Activated T-cell treated with anti-CD3 and anti-CD28 coated beads, Interleukin-2, amount 50 U/mL, for 24 hours (primary cell): Measurements from ENCODE around the gene APOL1.
"Not testable (repeated sequence)": the region's sequence is repeated elsewhere in the genome, so short reads cannot be mapped to it uniquely, and the experiment has no call there.

Experiments
- DNase-seq: peaks from one replicate; pipeline ENCODE4 v3.0.0-alpha.2; 2020
- H3K27ac Mint-ChIP-seq: 2 replicates; pipeline ENCODE4 v1.8.0; 2020; ENCODE audit warnings: mild to moderate bottlenecking, mixed read lengths
- H3K27me3 Mint-ChIP-seq: 2 replicates; pipeline ENCODE4 v1.8.0; 2020; ENCODE audit warnings: mixed read lengths
- H3K36me3 Mint-ChIP-seq: 2 replicates; pipeline ENCODE4 v1.8.0; 2020; ENCODE audit warnings: low read depth, mixed read lengths
- H3K4me1 Mint-ChIP-seq: 2 replicates; pipeline ENCODE4 v1.8.0; 2020; ENCODE audit warnings: low read depth, mixed read lengths
- H3K4me3 Mint-ChIP-seq: 2 replicates; pipeline ENCODE4 v1.8.0; 2020; ENCODE audit warnings: mild to moderate bottlenecking, moderate library complexity, mixed read lengths
- H3K9me3 Mint-ChIP-seq: 2 replicates; pipeline ENCODE4 v1.8.0; 2020; ENCODE audit warnings: mixed read lengths

The APOL1 gene, protein sequence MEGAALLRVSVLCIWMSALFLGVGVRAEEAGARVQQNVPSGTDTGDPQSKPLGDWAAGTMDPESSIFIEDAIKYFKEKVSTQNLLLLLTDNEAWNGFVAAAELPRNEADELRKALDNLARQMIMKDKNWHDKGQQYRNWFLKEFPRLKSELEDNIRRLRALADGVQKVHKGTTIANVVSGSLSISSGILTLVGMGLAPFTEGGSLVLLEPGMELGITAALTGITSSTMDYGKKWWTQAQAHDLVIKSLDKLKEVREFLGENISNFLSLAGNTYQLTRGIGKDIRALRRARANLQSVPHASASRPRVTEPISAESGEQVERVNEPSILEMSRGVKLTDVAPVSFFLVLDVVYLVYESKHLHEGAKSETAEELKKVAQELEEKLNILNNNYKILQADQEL

DNA sequence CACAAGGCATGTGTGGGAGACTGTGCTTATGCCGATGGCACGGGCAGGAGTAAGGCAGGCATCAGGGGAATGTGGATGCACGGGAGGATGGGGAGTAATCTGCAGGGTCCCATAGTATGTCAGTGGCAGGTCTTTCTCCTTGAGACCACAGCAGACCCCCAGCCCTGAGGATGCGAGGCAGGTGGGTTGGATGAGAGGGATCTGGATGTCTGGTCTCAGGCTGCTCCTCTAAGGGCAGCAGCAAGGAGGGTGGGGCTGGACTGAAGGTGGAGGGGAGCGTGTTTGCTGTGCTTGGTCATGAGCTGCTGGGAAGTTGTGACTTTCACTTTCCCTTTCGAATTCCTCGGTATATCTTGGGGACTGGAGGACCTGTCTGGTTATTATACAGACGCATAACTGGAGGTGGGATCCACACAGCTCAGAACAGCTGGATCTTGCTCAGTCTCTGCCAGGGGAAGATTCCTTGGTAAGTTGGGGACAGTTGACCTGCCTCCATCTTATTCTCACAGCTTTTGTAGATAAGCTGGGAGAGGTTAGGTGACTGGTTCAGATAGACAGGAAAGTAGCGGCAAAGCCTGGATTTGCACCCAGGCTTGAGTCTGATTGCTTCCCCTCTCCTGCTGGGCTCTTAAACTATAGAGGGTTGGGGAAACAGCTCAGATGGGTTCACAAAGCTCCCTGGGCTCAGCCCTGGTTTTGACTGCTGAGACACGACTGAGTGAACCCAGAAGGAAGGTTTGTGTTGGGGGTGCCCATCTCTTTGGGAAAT is at the start of gene APOL1:
TSS of gene APOL1 (plus strand) at position 380 of the 769 bp plus-strand sequence. CDS start 1,823 bp downstream, outside the sequence.
- no peaks in the 10 kb centered on the region for H3K27me3 Mint-ChIP-seq
- H3K36me3 Mint-ChIP-seq = peaks cover 40% of the 10 kb centered on the region
- no peaks in the 10 kb centered on the region for H3K9me3 Mint-ChIP-seq
- H3K4me3 Mint-ChIP-seq = peak within 1 kb of the TSS; percentile 90
- peak; percentile 62 for DNase-seq
- peaks cover 65% of the 10 kb centered on the region for H3K4me1 Mint-ChIP-seq
- H3K27ac Mint-ChIP-seq = peak within 1 kb of the TSS; percentile 97

- not testable (repeated sequence) for H3K4me3 Mint-ChIP-seq, H3K4me1 Mint-ChIP-seq
These were observed 49.5 kb upstream of the APOL1 start for GRCh38 chr22:36203441-36203840.

GRCh38 chr22:36204001-36204631 is 48.8 kb upstream of the APOL1 start:
- H3K27ac Mint-ChIP-seq = no peak overlapping the region
- H3K4me1 Mint-ChIP-seq = no peaks in the 10 kb centered on the region
- peaks cover under 1% of the 10 kb centered on the region for H3K9me3 Mint-ChIP-seq
- peaks cover 8% of the 10 kb centered on the region for H3K27me3 Mint-ChIP-seq
- no peak overlapping the region for H3K4me3 Mint-ChIP-seq
- DNase-seq = no peak
- H3K36me3 Mint-ChIP-seq = no peaks in the 10 kb centered on the region

More at GRCh38 chr22:36203441-36203840, 49.5 kb upstream of the APOL1 start:
- not testable (repeated sequence) for H3K27me3 Mint-ChIP-seq, DNase-seq, H3K9me3 Mint-ChIP-seq, H3K36me3 Mint-ChIP-seq, H3K27ac Mint-ChIP-seq

DNA sequence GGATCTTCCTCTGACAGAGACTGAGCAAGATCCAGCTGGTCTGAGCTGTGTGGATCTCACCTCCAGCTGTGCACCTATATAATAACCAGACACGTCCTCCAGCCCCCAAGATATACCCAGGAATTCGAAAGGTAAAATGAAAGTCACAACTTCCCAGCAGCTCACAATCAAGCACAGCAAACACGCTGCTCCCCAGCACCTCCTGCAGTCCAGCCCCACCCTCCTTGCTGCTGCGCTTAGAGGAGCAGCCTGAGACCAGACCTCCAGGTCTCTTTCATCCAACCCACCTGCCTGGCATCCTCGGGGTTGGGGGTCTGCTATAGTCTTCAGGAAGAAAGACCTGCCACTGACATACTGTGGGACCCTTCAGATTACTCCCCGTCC is 48.3 kb upstream of the APOL1 start:
- no peak for DNase-seq
- H3K36me3 Mint-ChIP-seq = no peaks in the 10 kb centered on the region
- peaks cover 4% of the 10 kb centered on the region for H3K9me3 Mint-ChIP-seq
- H3K4me3 Mint-ChIP-seq = no peak overlapping the region
- H3K4me1 Mint-ChIP-seq = no peaks in the 10 kb centered on the region
- peaks cover 13% of the 10 kb centered on the region for H3K27me3 Mint-ChIP-seq
- H3K27ac Mint-ChIP-seq = no peak overlapping the region

DNA sequence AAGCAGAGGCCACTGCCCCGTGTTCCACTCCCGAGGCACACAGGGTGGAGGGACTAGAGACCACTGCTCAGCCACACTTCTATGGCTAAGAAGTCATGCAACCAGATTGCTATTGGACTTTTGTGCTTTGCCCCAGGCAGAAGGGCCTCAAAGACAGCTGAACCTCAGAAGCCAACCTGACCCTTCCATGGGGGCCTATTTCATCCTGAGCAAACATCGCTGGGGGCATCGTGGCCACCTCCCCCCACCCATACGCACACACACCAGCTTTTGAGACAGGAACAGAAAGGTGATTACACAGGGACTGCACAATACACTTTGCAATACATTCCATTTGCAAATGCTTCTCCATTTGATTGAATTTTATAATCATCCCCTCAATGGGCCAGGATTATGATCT is 47.4 kb upstream of the APOL1 start:
- H3K4me3 Mint-ChIP-seq, DNase-seq, H3K9me3 Mint-ChIP-seq, H3K27ac Mint-ChIP-seq, H3K4me1 Mint-ChIP-seq, H3K36me3 Mint-ChIP-seq: not testable (repeated sequence)
- peaks cover 17% of the 10 kb centered on the region for H3K27me3 Mint-ChIP-seq

DNA sequence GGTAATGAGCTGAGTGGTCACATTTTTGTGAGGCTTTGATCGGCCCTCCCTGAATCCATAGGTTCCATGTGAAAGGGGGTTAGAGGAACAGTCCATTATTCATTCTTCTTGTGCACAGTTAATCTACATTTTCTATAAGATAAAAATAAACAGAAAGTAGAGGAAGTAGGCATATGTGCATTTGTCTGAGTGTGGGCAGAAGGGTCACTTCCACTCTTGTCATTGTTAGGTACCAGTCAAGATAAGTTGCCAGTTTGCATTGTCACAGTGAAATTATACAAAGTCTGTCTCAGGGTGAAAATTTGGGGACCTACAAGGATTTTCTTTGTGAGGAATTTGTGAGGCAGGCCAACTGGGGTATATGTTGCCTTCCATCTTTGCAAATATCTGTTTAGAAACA is 46.7 kb upstream of the APOL1 start:
- no peak for DNase-seq
- Mint-ChIP-seq H3K27me3 (peaks cover 18% of the 10 kb centered on the region), H3K4me1 (peaks cover 5% of the 10 kb centered on the region), H3K27ac (no peak overlapping the region), H3K4me3 (no peak overlapping the region), H3K9me3 (peaks cover 4% of the 10 kb centered on the region), H3K36me3 (no peaks in the 10 kb centered on the region)

GRCh38 chr22:36208162-36208765 is 44.7 kb upstream of the APOL1 start:
- DNase-seq = no peak
- H3K4me3 Mint-ChIP-seq = no peak overlapping the region
- H3K9me3 Mint-ChIP-seq = peaks cover 4% of the 10 kb centered on the region
- no peaks in the 10 kb centered on the region for H3K36me3 Mint-ChIP-seq
- H3K4me1 Mint-ChIP-seq = peaks cover 5% of the 10 kb centered on the region
- H3K27me3 Mint-ChIP-seq = peaks cover 18% of the 10 kb centered on the region
- H3K27ac Mint-ChIP-seq = no peak overlapping the region

DNA sequence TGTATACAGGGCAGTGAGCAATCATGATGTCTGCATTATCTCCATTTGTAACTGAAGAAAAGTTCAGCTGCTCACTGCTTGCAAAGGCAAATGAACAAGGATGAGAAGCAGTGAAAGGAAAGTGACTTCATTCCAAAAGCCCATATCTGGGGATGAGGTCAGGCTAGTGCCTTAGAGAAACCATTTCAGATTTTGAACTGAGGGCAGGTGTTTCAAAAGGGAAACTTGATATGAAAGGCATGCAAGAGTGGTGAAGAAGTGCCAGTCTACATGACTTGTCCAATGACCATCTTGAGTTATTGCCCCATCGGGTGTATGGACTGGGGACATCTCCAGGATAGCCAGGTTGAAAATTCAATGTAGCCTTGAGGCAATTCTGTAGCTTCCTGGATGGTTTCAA is 44.0 kb upstream of the APOL1 start:
- Mint-ChIP-seq H3K36me3 (no peaks in the 10 kb centered on the region), H3K4me3 (no peak overlapping the region), H3K9me3 (peaks cover 4% of the 10 kb centered on the region), H3K27ac (no peak overlapping the region), H3K4me1 (peaks cover 5% of the 10 kb centered on the region), H3K27me3 (peaks cover 20% of the 10 kb centered on the region)
- DNase-seq = no peak

DNA sequence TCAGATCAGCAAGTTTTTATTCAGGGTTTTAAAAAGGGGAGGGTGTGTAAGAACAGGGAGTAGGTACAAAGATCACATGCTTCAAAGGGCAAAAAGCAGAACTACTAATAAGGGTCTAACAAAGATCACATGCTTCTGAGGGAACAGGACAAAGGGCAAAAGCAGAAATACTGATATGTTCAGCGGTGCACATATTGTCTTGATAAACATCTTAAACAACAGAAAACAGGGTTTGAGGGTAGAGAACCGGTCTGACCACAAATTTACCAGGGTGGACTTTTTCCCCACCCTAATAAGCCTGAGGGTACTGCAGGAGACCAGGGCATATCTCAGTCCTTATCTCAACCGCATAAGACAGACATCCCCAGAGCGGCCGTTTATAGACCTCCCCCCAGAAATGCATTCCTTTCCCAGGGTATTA is 43.4 kb upstream of the APOL1 start:
- not testable (repeated sequence) for DNase-seq, H3K27ac Mint-ChIP-seq, H3K4me1 Mint-ChIP-seq, H3K4me3 Mint-ChIP-seq, H3K36me3 Mint-ChIP-seq, H3K9me3 Mint-ChIP-seq
- peaks cover 22% of the 10 kb centered on the region for H3K27me3 Mint-ChIP-seq

DNA sequence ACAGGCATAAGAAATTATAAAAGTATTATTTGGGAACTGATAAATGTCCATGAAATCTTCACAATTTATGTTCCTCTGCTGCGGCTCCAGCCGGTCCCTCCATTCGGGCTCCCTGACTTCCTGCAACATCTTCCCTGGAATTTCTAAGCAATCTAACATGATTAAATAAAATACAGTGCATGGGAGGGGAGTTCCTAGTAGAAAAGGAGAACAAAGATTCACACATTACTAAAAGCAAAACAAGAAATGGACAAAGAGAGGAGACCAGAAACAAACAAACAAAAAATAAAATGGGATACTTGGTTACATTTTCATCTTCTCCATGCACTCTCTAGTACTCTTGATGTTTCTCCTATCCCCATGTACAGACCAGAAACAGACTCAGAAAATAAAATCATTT is 42.7 kb upstream of the APOL1 start:
- H3K27me3 Mint-ChIP-seq = peaks cover 22% of the 10 kb centered on the region
- no peak overlapping the region for H3K4me3 Mint-ChIP-seq
- DNase-seq = no peak
- peaks cover 4% of the 10 kb centered on the region for H3K9me3 Mint-ChIP-seq
- peaks cover 5% of the 10 kb centered on the region for H3K4me1 Mint-ChIP-seq
- H3K36me3 Mint-ChIP-seq = no peaks in the 10 kb centered on the region
- no peak overlapping the region for H3K27ac Mint-ChIP-seq

GRCh38 chr22:36211237-36211861 is 41.6 kb upstream of the APOL1 start:
- Mint-ChIP-seq H3K4me3 (no peak overlapping the region), H3K4me1 (peaks cover 5% of the 10 kb centered on the region), H3K27me3 (peaks cover 25% of the 10 kb centered on the region), H3K27ac (no peak overlapping the region), H3K9me3 (peaks cover 4% of the 10 kb centered on the region), H3K36me3 (no peaks in the 10 kb centered on the region)
- DNase-seq = no peak

DNA sequence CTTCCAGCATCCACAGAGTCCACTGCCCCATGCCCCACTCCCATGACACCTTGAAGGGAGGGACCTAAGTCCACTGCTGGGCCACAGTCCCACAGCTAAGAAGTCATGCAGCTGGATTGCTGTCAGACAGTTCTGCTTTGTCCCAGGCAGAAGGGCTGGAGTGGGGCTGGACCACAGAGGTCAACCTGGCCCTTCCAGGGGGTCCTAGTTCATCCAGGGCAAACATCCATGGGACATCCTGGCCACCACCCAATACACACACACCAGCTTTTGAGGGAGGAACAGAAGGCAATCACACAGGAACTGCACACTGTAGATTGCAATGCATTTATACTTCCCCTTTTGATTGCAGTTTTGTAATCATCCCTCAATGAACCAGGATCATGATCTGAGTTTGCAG is 40.0 kb upstream of the APOL1 start:
- Mint-ChIP-seq H3K4me1 (peaks cover 5% of the 10 kb centered on the region), H3K27ac (no peak overlapping the region), H3K36me3 (no peaks in the 10 kb centered on the region), H3K4me3 (no peak overlapping the region), H3K9me3 (peaks cover 4% of the 10 kb centered on the region), H3K27me3 (peaks cover 25% of the 10 kb centered on the region)
- no peak for DNase-seq

DNA sequence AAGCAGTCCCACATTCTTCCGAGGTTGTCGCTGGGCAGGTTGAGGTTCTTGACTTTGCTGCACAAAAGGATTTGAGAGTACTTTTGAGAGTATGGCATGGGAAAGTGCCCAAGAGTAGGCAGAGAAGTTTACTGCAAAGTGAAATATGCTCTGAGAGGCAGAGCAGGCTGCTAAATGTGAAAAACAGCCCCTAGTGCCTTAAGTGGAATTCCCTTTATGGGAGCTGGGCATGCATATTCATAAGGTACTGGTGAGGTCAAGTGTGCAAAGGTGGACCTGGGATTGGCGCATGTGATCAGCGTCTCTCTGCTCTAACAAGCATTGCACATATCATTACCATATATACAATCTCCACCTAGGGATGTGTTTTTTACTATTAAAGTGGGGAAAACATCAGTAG is 39.3 kb upstream of the APOL1 start:
- Mint-ChIP-seq H3K27ac (no peak overlapping the region), H3K4me1 (peaks cover 5% of the 10 kb centered on the region), H3K36me3 (no peaks in the 10 kb centered on the region), H3K9me3 (peaks cover 4% of the 10 kb centered on the region), H3K4me3 (no peak overlapping the region), H3K27me3 (peaks cover 25% of the 10 kb centered on the region)
- DNase-seq = no peak

DNA sequence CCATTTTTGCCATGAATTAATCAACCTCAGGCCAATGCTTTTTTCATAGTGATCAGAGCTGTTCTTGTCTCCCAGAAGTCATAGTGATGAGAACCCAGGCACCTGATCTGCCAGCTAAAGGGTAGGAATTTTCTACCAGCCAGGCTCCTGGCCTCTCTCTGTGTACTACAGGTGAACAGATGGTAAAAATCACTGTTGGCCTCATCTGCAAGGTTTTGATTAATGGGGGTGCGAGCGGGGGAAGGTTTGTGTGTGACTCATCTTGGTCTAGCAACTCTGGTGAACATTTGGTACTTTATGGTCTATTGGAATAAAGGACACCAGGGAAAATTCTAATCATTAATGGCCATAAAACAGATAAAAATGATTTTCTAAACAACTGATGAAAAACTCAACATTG is 37.0 kb upstream of the APOL1 start:
- Mint-ChIP-seq H3K27ac (no peak overlapping the region), H3K4me1 (peaks cover 4% of the 10 kb centered on the region), H3K36me3 (no peaks in the 10 kb centered on the region), H3K4me3 (no peak overlapping the region), H3K9me3 (no peaks in the 10 kb centered on the region), H3K27me3 (peaks cover 17% of the 10 kb centered on the region)
- no peak for DNase-seq
